MV-4-11 (cell line): ENCODE data around the gene PACRG.

ENCODE experiments used
- DNase-seq: peaks from one replicate; lab custom pipeline; 2025; lab: John Stamatoyannopoulos, UW

PACRG gene

DNA sequence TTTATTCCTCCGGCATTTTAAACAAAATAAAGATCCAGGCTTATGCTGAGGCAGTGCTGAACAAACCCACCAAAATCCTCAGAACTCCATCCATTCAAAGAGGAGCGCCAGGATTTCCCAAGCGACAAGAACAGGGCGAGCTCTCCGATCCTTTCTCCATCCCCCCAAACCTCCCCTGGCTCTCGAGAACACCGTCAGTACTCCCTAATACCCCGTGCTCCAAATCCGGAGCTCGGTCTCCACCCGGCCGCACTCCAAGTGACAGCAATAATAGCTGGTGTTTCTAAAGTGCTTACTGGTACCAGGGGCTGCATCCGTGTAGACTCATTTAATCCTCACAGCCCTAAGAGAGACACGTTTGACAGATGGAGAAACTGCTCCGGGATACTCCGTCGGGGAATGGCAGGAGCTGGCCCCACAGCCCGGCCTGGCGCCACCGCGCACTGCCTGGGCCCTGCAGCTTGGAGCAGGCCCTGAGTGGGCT lies 409.7 kb downstream of the PACRG start:
- DNase-seq: no peak

DNA sequence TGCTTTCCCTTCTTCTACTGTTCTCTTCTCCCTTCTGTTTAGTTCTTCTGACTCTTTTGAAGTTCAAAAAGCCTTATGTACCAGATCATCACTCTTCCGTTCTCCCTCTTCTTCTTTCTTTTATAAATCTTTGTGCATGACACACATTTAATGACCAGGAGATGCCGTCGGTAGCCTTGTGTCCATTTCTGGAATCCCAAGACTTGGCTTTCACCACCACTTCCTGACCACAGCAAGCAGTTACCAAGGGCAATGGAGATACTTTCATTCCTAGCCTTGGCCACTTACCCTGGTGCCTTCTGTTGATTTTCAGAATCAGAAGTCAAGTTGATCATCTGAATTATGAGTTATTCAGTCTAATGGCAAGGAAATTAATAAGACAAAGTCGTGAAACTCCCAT lies 418.3 kb downstream of the PACRG start:
- DNase-seq: no peak

DNA sequence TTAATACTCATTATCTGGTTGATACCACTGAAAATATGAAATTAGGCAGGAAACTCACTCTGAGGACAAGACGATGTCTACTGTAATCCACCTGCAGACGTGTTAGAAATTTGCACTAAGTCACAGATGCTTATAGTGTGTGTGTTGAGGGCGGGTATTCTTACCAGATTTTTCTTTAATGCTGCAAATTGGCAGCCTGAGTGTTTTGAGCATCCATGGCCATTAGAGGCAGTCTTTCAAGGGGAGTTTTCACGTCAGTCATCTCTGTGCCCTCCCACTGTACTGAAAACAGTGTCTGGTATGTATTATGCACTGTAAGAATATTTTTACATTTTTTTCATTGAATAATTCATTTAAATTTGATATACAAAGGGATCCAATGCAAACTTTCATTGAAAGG lies 420.2 kb downstream of the PACRG start:
- DNase-seq: no peak

DNA sequence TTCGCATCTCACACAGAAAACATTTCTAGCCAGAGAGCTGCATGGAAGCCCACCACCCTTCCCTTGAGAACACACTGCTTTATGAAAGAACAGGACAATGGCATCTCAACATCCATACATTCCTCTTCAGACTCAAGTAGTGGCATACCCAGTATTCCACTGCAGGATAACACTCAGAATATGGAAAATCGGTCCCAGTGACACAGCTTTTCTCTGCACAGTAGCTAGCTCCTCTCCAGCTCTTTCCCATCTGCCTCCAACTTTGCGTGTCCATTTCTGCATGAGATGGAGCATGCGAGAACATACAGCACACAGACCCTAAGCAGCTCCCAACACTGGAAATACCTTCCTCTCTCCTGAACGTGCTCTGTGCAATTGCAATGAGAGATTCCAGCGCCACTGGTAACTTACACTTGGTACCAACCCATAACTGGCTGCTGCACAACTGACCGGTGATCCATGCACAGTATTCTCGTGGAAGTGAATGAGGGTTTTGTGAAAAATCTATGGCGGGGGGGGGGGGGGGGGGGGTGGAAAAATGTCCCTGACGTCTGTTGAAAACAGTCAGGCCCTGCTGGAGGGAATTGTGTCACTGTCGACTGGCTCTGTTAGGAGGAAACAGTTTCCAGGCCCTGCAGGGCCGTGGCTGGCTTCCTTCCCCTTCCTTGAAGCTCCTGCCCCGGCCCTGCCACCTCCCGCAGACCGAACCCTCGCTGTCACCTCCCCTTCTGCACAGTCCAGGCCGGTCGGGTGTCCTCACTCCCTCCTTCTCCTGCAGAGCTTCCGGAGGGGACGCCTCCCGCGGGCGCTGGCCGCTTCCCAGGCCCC lies 420.9 kb downstream of the PACRG start:
- DNase-seq: no peak

DNA sequence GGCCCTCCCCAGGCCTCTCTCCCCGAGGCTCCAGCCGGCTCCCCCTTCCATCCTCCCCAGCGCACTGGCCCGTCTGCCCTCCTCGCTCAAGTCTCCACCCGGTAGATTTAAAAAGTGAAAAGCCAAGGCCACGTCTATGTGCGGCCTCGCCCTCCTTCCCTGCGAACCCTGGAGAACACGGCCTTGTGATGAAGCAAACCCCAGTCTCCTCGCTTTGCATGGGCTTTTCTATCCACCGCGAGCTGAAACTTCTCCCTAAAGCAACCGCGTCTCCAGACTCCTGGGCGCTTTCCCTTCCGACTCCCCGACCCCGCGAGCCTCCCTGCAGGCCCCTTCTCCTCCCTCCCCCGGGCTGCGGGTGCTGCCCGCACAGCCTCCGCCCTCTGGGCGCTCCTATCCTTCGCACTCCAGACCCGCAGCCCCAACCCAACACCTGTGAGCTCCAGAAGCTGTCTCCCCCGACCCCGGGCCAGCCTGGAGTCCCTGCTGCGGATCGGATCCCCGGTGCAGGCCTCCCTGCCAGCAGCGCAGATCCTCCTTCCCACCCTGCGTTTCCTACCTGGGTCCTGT lies 421.6 kb downstream of the PACRG start:
- no peak for DNase-seq

DNA sequence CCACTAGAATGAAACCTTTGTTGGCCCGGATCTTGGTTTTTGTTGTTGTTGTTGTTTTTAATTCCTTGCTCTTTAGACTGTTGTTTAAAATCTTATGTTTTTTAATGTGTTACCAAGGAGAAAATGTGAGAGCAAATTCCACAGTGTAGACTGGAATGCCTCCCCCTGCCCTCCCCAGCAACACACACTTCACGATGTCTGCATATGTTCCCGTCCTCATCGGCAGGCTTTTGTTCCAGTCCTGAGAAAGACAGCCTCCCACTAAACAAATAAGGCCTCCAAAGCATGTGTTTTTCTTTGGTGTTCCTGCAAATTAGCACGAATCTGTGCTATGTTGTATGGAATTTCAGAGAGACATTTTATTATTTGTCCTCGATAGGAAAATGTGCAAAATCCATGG lies 423.4 kb downstream of the PACRG start:
- DNase-seq: no peak

DNA sequence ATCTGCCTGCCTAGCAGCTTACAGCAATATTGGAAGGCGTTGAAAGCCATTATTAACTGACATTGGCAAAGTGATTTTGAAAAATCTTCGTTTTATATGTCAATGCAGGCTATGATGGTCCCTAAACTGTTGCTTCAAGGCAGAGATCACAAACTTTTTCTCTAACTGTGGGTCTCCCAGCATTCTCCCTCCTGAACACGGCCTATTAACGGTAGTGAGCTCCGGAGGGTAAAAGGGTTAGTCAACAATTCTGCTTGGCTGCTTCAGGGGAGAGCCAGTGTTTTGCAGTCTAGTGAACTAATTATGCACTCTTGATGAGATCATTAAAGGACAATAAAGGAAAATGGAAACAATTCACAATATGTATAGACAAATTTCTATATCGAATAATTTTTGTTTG lies 424.9 kb downstream of the PACRG start:
- DNase-seq: no peak

DNA sequence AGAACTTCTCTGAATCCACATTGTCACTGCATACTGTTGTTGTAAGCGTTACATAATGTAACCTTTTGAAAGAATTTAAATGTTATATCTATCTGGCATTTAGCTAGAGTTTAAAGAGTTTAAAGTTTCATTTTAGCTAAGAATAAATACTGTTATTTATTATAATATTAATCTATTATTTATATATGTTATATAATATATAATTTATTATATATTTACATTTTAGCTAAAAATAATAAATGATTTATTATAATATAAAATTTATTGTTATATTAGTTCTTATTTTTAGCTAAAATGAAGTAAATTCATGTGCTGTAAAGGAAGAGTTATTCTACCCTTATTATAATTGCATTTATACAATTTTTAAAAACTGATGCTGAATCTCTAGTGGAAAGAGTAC lies 431.3 kb downstream of the PACRG start:
- no peak for DNase-seq

DNA sequence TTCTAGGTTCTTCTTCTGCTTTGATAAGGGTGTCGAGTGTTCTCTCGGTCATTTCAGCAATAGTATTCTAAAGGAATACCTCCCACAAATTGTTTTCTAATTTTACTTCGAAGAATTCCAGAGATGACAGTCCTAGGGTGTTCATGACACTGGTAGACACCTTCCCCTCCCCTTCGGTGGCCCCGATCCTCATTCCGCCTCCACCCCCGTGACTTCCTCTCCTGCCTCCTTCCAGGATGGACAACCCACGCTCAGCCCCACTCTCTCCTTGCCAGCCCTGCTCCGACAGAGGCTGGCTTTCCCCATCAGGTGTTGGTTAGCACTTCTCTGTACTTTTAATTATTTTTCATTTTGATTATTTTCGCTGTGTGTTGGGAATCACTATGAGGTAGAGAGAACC lies 431.9 kb downstream of the PACRG start:
- DNase-seq: no peak

DNA sequence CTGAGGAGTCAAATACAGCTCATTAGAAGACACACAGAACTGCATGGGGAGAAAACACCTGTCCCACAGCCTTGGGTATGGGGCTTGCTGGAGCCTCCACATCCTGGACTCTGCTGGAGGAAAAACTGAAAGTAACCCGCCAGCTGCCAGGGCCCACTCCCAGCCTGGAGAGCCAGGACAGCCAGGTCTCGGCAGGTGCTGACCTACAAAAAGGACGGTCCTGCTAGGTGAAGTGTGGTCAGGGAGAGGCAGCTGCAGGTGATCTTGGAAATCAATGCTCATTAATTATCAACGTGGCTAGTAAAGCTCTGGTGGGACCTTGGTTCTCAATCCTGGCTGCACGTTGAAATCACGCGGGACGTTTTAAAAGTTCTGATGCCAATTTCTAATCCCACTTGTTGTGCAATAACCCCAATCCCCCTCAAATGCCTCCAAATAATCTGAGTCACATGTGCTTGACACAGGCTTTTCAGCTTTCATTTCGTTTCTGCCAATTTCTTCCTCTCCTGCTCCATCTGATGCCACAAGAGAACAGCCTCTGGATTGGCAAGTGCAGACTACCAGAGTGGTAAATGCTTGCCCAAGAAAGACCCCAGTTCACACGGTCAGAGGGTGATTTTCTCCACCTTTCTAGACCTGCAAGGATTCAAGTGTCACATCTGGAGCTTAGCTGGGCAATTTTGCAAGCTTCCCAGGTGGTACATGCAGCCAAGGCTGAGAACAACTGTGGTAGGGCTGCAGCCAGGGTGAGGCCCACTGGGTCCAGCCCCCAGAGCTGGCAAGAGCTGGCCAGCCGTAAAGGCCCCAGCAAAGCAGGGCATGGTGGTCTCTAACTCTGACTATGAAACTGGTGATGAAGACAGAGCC lies 434.5 kb downstream of the PACRG start:
- DNase-seq: no peak

DNA sequence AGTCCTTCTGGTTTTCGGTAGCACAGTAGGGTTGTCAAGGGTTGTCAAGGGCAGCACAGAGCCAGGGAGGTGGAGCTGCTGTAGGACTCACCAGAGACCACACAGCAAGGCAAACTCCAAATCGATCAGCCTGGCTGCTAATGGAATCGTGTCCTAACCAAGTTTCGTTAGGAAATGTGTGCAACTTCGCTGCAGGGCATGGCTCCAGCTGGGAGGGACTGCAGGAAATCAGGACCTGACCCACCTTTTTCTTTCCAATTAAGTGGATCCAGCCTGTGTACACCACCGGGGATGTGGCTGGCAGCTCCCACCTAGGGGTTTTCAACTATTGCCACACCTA lies 435.1 kb downstream of the PACRG start:
- no peak for DNase-seq

DNA sequence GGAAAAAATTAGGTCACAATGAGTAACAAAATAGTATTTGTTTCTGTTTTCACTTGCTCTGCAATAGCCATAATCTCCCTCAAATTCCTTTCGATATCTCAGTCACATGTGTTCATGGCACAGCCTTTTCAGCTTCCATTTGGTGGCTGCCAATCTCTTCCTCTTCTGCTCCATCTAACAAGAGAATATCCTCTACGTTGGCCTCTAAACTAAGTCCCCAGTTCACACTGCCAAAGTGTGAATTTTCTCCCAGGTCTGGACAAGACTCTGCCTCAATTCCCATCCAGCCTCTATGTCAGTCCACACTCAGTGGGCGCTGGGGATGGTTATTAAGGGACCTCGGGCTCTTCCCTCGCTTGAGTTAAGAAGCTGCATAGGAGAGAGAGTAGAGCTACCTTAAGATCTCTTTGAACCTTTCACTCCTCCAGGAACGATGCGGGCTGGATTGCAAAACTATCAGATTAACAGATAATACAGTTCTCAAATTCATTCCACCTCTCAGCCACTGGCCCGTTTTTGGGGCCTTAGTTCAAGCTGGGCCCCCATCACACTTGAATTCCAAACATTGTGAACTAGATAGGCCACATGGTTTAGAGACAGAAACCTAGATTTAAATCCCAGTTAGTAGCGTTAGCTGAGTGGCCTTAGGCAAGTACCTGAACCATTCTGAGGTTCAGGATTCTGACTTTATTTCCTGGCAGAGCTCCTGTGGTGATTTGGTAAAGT lies 436.6 kb downstream of the PACRG start:
- DNase-seq: no peak

DNA sequence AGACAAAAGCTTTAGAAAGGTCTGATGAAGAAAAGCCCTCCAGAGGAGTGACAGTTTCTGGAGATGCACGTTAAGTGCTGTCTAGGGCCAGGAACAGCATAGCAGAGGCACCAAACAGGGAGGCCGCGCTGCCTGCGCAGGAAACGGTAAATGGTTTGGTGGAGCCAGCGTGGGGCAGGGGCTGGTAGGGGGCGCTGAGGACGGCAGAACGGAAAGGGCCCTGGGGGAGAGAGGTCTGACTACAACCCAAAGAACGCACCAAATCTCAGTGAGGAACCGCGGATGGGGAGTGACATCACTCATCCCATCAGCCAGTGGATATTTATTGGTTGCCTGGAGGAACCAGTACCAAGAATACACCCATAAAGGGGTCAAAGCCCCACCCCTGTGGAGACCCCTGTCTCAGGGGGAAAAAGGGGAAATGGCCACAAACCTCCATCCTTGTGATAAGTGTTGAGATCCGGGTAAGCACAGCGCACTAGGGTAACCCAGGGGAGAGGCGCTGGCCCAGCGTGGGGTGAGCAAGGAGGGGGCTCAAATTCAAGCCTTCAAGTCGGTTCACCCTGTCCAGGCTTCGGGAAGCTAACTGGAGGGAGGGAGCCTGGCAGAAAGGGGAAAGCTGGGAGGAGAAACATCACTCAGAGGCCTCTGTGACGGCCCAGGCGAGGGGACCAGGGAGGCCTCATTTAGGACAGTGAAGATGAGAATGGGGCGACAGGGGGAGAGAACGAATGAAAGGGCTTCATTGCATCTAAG lies 437.6 kb downstream of the PACRG start:
- DNase-seq: no peak

DNA sequence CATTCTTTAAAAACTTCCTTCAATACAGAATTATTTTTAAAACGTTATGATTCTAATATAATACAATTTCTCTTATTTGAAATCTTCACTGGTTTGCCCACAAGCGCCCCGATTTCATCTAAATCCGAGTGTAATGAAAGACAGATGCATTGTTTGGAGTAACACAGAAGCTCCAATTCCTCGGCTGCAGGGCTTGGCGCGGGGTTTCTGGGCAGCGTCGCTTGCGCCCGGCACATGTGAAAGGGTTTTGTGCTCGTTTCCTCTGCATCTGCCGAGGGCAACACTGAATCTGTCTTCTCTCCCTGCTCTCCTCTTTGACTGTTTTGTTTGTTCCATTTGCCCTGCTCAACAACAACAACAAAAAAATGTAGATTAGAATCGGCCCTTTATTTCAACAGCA lies 438.1 kb downstream of the PACRG start:
- DNase-seq: no peak

DNA sequence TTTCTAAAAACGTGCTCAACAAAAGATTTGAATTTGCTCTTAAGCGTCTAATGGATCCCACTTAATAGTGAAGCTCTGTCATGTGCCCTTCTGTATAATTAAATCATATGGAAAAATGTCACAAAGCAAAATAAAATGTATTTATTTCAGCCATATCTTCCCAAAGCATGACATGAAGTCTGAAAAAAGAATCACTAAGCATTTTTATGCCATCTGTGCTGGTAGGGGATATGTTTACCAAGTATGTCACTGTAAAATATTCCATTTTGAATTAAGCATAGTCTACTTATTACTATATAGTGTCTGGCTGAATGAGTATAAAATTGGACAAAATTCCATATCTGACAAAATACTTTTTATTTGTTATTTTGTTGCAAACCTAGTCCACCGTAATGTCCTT lies 438.7 kb downstream of the PACRG start:
- DNase-seq: no peak

DNA sequence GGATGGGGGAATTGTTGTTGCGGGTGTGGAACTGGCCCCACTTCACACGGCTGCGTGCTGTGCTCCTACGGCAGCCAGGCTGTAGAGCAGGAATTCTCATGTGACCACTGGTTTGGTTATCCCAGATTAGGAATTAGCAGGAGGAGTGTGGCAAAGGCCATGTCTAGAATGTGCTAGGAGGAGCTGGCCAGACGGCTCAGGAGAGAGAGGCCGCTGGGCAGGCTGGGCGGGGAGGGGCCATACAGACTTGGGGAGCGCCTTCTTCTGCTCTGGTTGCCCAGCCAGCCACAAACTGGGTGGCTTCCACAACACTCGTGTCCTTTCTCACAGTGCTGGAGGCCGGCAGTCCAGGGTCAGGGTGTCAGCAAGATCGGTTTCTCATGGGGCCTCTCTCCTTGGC lies 441.7 kb downstream of the PACRG start:
- no peak for DNase-seq

DNA sequence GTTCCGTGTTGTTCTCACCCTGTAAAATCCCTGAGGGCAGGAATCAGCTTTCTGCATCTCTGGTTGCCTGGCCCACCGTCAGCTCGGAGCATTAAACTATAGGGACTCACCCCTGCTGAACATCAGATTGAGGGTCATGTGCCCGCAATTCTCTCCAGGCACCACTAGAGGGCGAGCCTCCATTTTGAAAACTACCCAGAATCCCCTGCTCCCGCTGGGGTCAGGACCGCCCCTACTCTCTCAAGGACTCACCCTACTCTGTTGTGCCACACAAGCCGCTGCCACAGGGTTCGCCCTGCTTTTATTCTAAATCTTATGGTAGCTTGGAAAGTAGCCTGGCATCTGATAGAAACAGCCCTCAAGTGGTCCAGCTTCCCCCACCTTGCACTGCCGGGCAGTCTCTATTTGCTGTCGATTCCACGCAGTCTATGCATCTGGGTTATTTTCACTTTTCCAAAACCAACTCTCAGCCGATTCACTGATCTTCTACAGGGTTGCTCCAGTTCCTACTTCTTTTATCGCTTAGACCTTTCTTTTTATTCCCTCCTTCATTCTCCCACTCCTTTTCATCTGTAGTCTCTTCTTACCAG lies 442.6 kb downstream of the PACRG start:
- no peak for DNase-seq

DNA sequence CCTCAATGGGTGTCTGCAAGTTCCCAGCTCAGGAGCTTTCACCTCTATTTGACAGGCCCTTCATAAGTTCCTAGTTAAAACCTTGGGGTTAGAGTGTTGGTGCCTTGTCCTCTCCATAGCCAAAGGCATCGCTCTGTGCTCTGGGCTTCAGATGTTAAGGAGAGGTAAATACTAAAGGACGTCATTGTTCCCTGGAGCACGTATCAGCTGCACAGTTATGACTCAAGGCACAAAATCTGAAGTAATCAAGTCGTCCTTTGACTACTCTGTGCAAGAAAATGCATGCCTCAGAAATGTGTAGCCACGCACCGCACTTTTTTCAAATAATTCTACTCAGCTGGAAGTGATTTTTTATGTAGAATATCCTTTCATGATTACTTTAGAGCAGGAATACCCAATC lies 446.0 kb downstream of the PACRG start:
- no peak for DNase-seq

DNA sequence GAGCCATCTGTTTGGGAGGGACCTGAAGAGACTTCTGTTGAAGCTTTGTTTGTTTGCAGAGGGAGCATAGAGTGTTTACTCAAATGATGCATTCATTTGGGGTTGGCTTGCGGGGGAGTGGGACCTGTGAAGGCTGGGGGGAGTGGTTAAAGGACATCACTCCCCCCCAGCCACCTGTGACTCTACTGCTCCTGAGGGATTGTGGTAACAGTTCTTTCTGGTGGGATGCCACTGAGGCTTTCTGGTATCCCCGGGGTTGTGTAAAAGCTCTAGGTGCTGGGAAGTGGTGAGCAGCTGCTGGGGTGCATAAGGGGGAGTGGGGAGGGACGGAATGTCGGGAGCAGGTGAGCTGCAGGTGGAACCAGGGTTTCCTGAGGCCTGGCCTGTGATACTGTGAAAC lies 447.5 kb downstream of the PACRG start:
- DNase-seq: no peak

DNA sequence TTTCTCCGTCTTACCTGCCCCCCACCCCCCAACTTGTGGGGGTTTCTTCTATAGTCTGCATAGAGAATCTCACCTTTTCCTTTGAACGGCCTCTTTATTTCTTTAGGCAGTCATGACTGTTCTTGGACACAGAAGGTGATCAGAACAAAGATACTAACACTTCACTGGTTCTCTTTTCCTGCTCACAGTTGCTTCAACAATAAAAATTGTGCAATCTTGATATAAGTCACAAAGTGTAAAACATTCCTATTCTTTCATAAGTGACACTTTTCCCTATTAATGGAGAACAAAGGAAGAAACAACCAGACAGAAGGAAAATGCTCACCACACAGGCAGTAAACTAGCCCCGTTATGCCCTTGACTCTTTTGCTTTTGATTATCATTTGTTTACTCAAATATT lies 448.3 kb downstream of the PACRG start:
- DNase-seq: no peak

DNA sequence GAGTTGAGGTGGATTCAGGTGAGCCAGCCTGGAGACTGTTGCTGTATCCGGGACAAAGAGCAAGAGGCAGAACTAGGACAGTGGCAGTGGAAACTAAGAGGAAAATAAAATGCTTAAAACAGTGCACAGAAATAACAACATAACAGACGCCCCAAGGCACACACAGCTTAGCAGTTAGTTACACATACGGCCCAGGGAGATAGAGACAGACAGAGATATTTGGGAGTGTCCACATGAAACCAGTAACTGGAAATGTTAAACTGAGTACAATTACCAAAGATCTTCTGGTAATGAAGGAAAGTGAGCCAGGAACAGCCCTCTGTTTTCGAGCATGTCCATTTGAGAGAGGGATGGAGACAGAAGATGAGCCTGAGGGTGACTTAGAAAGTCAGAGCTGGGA lies 449.2 kb downstream of the PACRG start:
- no peak for DNase-seq
